DND-41 (cell line): ENCODE results near the gene CDS2.

Experiments used
- CTCF ChIP-seq: IDR thresholded peaks from 2 replicates; pipeline ENCODE4 v1.5.1; 2012; ENCODE audit warnings: borderline replicate concordance, low read length, moderate library complexity, mild to moderate bottlenecking; ENCODE audit not compliant: poor library complexity, severe bottlenecking; ENCODE audit errors: extremely low read depth
- EZH2 ChIP-seq: IDR thresholded peaks from 3 replicates; pipeline ENCODE4 v1.6.1; 2012; ENCODE audit warnings: borderline replicate concordance, low read depth, mild to moderate bottlenecking, moderate library complexity, low read length, inconsistent platforms; ENCODE audit not compliant: severe bottlenecking

DNA sequence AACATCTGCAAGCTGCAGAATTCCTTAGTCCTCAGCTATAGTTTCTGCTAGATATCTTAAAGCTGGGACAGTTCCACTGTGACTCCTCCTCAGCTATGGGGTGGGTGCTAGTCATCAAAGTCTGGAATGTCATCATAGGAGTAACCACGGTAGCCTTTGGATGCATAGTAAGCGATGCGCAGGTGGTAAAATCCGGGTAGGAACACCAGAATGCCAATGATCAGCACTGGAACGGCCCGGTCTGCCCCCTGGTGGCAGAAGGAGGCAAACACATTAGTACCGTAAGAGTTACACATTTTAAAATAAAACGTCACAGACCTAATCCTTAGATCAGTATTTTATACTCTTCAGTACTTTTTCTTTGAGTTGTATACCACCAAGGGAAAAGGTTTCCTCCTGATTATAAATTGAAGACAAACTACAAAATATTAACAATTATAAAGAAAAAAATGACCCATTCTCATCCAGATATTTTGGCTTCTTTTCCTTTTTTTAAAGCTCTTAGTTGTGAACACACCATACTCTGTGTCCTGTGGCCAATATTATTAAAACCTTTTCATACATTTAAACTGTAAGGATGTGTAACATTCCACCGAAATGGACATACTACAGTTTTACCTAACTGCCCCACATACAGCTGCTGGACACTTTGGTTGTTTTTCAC, 26.0 kb upstream of the CDS2 start:
- TF ChIP-seq CTCF: peak; percentile 90
- no peak for TF ChIP-seq EZH2
